Thyroid gland (tissue), 4 donors: ENCODE measurements around the gene ARF5. TPM values are rescaled to one million over a fixed set of nuclear protein-coding genes. Genes with fewer than 3 reads are reported as not detected.
A peak's percentile ranks its signal among the peaks of the same experiment; 100 is the strongest.

Experiments used
- DNase-seq, 2 donors: peaks; one replicate each; pipeline ENCODE4 v3.0.0-alpha.2; 2019
- H3K27ac ChIP-seq, 3 donors: fragments of 200-600 bp; sonication (generic); 1 replicate in 2 of 3; 2 replicates in 1 of 3; pipeline ENCODE4 v1.5.1; 2016 to 2019; ENCODE audit warnings: mild to moderate bottlenecking in 1 of 3, moderate library complexity in 1 of 3
- H3K27me3 ChIP-seq: fragments of 200-600 bp; sonication (generic); one replicate; pipeline ENCODE4 v1.5.1; 2019
- H3K36me3 ChIP-seq, 2 donors: fragments of 200-600 bp; sonication (generic); one replicate each; pipeline ENCODE4 v1.5.1; 2016 to 2019
- H3K4me1 ChIP-seq, 2 donors: fragments of 200-600 bp; sonication (generic); one replicate each; pipeline ENCODE4 v1.5.1; 2017 to 2019
- H3K4me3 ChIP-seq, 3 donors: fragments of 200-600 bp; sonication (generic); replicated peaks in 1 of 3; 1 replicate in 2 of 3; 2 replicates in 1 of 3; pipeline ENCODE4 v1.5.1; 2016; ENCODE audit warnings: mild to moderate bottlenecking in 1 of 3
- H3K9me3 ChIP-seq: fragments of 200-600 bp; sonication (generic); one replicate; pipeline ENCODE4 v1.5.1; 2017
- CTCF ChIP-seq, 6 experiments: fragments of 200-600 bp in 3 of 6; fragments of 450-650 bp in 3 of 6; sonication (generic) in 3 of 6; IDR thresholded peaks; one replicate each; pipeline ENCODE4 v1.5.1; 2016 to 2019; ENCODE audit warnings: antibody characterized with exemption in 6 of 6, mild to moderate bottlenecking in 2 of 6, inconsistent platforms in 1 of 6, moderate library complexity in 1 of 6
- POLR2A ChIP-seq, 2 donors: fragments of 450-650 bp; IDR thresholded peaks; one replicate each; pipeline ENCODE4 v1.6.1; 2017; ENCODE audit warnings: antibody characterized with exemption in 2 of 2, mild to moderate bottlenecking in 2 of 2, moderate library complexity in 1 of 2
- WGBS, 2 donors: methylation state at CpG; one replicate each; pipeline ENCODE4 v1.1.5; 2017; 5-methylcytosine and 5-hydroxymethylcytosine counted together
- intact Hi-C: fragments of 100-400 bp; cut with DNase I; formaldehyde crosslinking; loops from one replicate; pipeline ENCODE4 v1.15.1; 2023
- total RNA-seq, 4 donors: library from RNA; depleted of rRNA; stranded (reverse); fragments of >200 nt; gene quantifications; one replicate each; pipeline ENCODE4 v1.2.3, GENCODE V29; 2016

Gene ARF5
- total RNA-seq, 4 donors from 2014 or later = 156 to 246 (median 178) TPM

- TF ChIP-seq POLR2A (IDR thresholded peaks at IDR 0.05) (no peak), CTCF (IDR thresholded peaks at IDR 0.05) (peak in 2 of 6 experiments; percentile 23 to 47)
- Histone ChIP-seq H3K4me3 (no peak overlapping the region), H3K27me3 (no peaks in the 10 kb centered on the region), H3K4me1 (no peaks in the 10 kb centered on the region), H3K27ac (no peak overlapping the region), H3K36me3 (no peaks in the 10 kb centered on the region), H3K9me3 (no peaks in the 10 kb centered on the region)
- 15 to 23% methylated on average over 5 of the region's 5 CpGs for WGBS, 2 donors
- DNase-seq = peak; percentile 24 to 35
- intact Hi-C loops = no loop called here
Measured at GRCh38 chr7:127629268-127629854, 41.1 kb downstream of the ARF5 start.

- TF ChIP-seq CTCF (IDR thresholded peaks at IDR 0.05) (no peak), POLR2A (IDR thresholded peaks at IDR 0.05) (no peak)
- Histone ChIP-seq H3K27me3 (no peaks in the 10 kb centered on the region), H3K27ac (no peak overlapping the region), H3K4me3 (no peak overlapping the region), H3K9me3 (no peaks in the 10 kb centered on the region), H3K4me1 (no peaks in the 10 kb centered on the region), H3K36me3 (no peaks in the 10 kb centered on the region)
- WGBS, 2 donors = 74 to 85% methylated on average over 7 of the region's 7 CpGs
- DNase-seq = no peak
- intact Hi-C loops = no loop called here
Measured at GRCh38 chr7:127632276-127632910, 44.2 kb downstream of the ARF5 start.

GRCh38 chr7:127635659-127636285 lies 47.6 kb downstream of the ARF5 start:
- Histone ChIP-seq H3K4me1 (no peaks in the 10 kb centered on the region), H3K27me3 (no peaks in the 10 kb centered on the region), H3K4me3 (no peak overlapping the region), H3K27ac (no peak overlapping the region), H3K9me3 (no peaks in the 10 kb centered on the region), H3K36me3 (no peaks in the 10 kb centered on the region)
- 58 to 62% methylated on average over 3 of the region's 3 CpGs for WGBS, 2 donors
- TF ChIP-seq CTCF (IDR thresholded peaks at IDR 0.05) = no peak
- TF ChIP-seq POLR2A (IDR thresholded peaks at IDR 0.05) = no peak
- no peak for DNase-seq
- intact Hi-C loops = no loop called here

- TF ChIP-seq CTCF (IDR thresholded peaks at IDR 0.05) = no peak
- TF ChIP-seq POLR2A (IDR thresholded peaks at IDR 0.05) = no peak
- intact Hi-C loops = no loop called here
- Histone ChIP-seq H3K9me3 (no peaks in the 10 kb centered on the region), H3K27me3 (no peaks in the 10 kb centered on the region), H3K4me3 (no peak overlapping the region), H3K4me1 (peaks cover 0 to 3% of the 10 kb centered on the region in 2 donors), H3K36me3 (no peaks in the 10 kb centered on the region), H3K27ac (no peak overlapping the region)
- no peak for DNase-seq
Measured at GRCh38 chr7:127638197-127638596, 50.0 kb downstream of the ARF5 start.

Other genes with a start within 250 kb of the ARF5 start
- 10 to 100 TPM; 27.1 to 61.6 (median 36.2) TPM for gene ZNF800, start 195.7 kb upstream of the ARF5 start, total RNA-seq
- gene GCC1, start 2.8 kb upstream of the ARF5 start, total RNA-seq = 10 to 100 TPM; 15.2 to 19.7 (median 18.0) TPM
- gene FSCN3, start 5.3 kb downstream of the ARF5 start, total RNA-seq = 1 to 10 TPM in 1 of 4 donors, under 1 TPM in 1, not detected in 2; 0.67 to 3.2 TPM
- gene PAX4, start 29.7 kb downstream of the ARF5 start, total RNA-seq = not detected
- 100 to 1,000 TPM; 126 to 167 (median 144) TPM for gene SND1, start 63.8 kb downstream of the ARF5 start, total RNA-seq